ENCODE results near the gene EDC3.

The EDC3 gene

GRCh38 chr15:74628199-74628598 lies 67.6 kb downstream of the EDC3 start:
- no peak for DNase-seq (ENCODE audit: low read depth, low spot score)
- no peak overlapping the region for H3K27ac ChIP-seq

DNA sequence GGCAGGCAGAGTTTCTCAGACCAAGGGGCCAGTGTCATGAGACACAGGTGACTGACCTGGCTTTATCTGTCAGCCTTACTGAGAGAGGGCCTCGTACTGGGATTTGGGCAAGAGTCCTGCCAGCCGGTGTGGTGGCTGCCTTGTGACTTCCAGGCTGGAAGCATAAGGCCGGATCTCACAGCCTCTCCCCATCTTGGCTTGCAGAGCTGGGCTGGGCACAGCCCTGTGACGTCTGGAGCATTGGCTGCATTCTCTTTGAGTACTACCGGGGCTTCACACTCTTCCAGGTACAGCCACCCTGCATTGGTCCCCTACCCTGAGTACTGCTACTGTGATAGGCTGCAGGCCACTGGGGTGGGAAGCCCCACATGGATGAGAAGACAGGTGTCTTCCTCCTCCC lies 68.1 kb downstream of the EDC3 start:
- no peak for DNase-seq (ENCODE audit: low read depth, low spot score)
- H3K27ac ChIP-seq: no peak overlapping the region

GRCh38 chr15:74626752-74627692 lies 68.8 kb downstream of the EDC3 start:
- H3K27ac ChIP-seq: no peak overlapping the region

DNA sequence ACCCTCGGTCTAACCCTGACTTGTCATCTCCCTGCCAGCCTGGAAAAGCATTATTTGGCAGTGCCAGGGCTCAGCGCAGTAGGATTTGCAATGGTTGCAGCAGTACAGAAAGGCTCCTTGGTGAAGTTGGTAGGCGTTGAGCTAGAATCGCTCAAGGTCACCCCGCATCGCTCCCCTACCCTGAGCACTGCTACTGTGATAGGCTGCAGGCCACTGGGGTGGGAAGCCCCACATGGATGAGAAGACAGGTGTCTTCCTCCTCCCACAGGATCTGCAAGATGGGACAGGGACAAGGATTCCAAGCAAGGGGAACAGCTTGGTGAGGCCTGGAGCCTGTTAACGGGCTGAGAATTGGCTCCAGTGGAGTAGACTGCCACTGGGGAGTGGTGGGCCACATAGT lies 69.5 kb downstream of the EDC3 start:
- DNase-seq (ENCODE audit: low read depth, low spot score): no peak
- H3K27ac ChIP-seq: no peak overlapping the region

More at GRCh38 chr15:74626752-74627692, 68.8 kb downstream of the EDC3 start:
- no peak for DNase-seq (ENCODE audit: low read depth, low spot score)

GRCh38 chr15:74625693-74626092 lies 70.1 kb downstream of the EDC3 start:
- DNase-seq (ENCODE audit: low read depth, low spot score): no peak
- H3K27ac ChIP-seq: no peak overlapping the region

DNA sequence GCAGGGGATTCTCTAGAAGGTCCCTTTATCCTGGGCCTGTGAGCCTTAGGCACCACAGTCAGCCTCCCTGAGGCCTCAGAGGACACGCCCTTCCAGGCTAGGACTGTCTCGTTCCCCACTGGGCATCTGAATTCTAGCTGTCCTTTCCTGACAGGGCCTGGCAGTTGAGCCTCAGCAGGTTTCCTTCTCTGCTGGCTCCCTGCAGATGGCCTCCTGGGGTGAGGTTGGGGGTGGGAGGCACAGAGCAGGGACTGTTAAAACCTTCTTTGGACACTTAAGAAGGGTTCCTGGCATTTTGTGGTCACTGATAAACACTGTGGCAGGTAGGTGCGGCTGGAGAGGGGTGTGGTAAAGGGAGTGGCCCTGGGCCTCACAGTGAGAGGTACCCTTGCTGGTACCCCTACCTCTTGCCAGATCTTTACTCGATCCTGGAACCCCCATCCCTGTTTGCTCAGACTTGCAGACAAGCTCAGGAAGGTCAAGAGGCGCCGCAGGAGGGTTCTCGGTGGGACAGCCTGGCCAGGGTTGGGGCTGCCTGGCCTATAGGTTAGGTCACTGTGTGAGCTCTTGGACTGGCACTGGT lies 71.7 kb downstream of the EDC3 start:
- no peak for DNase-seq (ENCODE audit: low read depth, low spot score)
- H3K27ac ChIP-seq: no peak overlapping the region

DNA sequence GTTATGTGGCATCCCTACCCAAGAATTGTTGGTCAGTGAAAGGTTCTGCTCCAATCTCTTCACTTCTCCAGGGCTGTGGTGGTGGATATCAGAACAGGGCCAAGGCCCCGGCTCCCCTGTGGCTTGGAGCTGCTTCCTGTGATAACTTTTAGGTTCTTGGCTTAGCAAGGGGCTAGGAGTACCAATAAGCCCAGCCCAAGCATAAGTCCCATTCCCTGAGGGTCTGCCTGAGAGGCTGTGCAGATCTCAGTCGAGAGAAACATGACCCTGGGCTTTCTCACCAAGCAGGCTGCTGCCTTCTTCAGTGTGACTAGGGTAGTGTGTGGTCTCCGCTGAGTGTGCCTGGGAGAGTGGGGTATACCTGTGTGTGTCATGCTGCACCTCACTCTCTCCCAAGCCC lies 73.1 kb downstream of the EDC3 start:
- DNase-seq (ENCODE audit: low read depth, low spot score): no peak
- H3K27ac ChIP-seq: no peak overlapping the region

DNA sequence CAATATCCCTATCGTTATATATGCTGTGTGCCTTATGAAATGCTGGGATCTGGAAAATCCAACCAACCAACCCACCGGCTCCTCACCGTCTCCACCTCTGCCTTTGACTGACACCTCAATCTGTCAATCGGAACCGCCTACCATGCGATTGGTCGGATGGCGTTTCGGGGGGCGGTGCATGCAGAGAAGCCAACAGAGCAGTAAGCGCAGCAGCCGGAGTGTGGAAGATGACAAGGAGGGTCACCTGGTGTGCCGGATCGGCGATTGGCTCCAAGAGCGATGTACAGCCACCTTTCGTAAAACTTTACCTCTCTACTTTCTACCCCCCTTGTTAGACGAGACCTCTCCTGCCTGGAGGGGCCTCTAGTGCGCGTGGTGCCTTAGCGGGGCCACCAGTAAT lies 73.9 kb downstream of the EDC3 start:
- DNase-seq (ENCODE audit: low read depth, low spot score): no peak
- no peak overlapping the region for H3K27ac ChIP-seq

DNA sequence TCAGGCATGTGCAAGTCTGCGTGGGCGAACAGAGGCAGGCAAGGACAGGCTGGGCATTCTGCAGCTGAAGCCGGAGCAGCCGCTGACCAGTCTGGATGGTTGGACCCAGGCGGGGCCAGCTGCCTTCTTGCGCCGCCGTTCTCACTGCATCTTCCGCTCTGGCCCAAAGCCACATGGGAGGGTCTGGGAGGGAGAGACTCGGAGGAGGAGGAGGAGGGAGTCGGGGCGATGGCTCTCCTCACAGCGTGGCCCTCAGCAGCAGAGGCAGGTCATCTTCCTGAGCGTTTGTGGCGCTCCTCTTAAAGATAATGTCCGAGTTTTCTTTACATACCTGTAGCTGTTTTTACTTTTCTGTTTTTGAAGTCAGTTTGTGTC lies 74.3 kb downstream of the EDC3 start:
- no peak overlapping the region for H3K27ac ChIP-seq
- no peak for DNase-seq (ENCODE audit: low read depth, low spot score)

DNA sequence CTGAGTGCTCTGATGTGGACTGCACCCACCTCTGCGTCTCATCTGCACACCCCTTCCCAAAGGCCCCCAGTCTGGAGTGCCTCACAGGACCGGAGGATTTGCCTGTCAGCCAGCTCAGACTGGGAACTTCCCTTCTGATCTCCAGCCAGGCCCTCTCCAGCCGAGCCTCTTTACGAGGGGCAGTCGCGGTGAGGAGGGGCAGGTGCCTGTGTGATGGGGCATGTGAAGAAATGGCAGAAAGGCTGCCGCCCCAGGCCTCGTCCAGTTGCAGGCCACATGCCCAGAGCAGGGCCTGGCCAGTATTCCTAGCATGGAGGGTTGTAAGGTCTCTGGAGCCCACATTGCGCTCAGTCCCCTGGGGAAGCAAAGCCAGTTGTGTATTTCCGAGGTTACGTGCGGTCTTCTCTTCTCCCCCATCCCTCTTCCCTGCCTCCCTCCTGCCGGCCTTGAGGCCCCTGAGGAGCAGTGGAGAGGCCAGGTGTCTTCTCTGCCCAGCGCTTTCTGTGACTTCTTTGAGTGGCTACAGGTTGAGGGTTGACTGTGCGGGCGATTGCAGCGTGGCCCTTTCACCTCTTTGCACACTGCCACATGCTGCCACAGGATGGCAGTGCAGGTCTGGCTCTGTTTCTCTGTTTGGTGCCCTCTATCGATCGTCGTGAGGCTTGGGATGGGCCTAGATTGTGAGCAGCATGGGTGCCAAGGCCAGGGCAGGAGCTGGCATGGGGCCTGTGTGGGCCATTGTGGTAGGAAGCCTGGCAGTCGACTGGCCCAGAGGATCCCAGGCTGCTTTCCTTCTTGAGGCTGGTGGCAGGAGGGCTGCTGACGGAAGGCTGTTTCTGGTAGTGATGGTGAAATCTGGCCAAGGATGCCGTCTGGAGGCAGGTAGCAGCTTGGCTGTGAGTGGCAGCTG lies 74.9 kb downstream of the EDC3 start:
- H3K27ac ChIP-seq: no peak overlapping the region
- no peak for DNase-seq (ENCODE audit: low read depth, low spot score)

- DNase-seq (ENCODE audit: low read depth, low spot score): no peak
- no peak overlapping the region for H3K27ac ChIP-seq
These were observed 75.7 kb downstream of the EDC3 start for GRCh38 chr15:74619916-74620635.

DNA sequence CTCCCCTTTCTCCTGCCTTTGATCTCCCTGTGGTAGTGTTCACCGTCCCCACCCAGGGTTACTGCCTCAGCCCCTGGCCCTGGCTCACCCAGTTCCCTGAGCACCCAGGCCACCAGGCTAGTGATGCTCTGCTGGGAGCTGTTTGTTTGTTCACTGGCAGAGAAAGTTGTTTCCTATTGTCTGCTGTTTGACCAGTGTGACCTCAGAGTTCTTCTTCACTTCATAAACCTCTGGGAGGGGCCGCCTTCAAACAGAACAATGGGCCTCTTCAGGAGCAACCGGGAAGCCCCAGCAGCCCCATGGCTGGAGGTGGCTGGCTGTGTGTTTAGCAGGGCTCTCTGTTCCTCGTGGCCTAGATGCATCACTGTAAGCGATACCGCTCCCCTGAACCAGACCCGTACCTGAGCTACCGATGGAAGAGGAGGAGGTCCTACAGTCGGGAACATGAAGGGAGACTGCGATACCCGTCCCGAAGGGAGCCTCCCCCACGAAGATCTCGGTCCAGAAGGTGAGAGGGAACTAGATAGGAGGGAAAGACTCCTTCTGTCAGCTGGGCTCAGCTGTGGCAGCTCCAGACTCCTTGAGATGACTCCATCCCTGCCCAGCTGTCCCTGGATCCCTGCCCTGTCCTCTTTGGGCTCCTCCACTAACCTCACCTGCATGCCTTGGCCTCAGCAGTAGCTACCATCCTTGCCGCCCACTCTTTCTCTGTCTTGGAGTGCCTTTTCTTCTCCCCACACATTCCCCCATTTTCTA lies 76.8 kb downstream of the EDC3 start:
- no peak for DNase-seq (ENCODE audit: low read depth, low spot score)
- no peak overlapping the region for H3K27ac ChIP-seq

- H3K27ac ChIP-seq: peak overlapping the region; percentile 88
- no peak for DNase-seq (ENCODE audit: low read depth, low spot score)
These were observed 78.8 kb downstream of the EDC3 start for GRCh38 chr15:74616996-74617395.

GRCh38 chr15:74616366-74616939 lies 79.4 kb downstream of the EDC3 start:
- no peak for DNase-seq (ENCODE audit: low read depth, low spot score)
- peak overlapping the region; percentile 88 for H3K27ac ChIP-seq

DNA sequence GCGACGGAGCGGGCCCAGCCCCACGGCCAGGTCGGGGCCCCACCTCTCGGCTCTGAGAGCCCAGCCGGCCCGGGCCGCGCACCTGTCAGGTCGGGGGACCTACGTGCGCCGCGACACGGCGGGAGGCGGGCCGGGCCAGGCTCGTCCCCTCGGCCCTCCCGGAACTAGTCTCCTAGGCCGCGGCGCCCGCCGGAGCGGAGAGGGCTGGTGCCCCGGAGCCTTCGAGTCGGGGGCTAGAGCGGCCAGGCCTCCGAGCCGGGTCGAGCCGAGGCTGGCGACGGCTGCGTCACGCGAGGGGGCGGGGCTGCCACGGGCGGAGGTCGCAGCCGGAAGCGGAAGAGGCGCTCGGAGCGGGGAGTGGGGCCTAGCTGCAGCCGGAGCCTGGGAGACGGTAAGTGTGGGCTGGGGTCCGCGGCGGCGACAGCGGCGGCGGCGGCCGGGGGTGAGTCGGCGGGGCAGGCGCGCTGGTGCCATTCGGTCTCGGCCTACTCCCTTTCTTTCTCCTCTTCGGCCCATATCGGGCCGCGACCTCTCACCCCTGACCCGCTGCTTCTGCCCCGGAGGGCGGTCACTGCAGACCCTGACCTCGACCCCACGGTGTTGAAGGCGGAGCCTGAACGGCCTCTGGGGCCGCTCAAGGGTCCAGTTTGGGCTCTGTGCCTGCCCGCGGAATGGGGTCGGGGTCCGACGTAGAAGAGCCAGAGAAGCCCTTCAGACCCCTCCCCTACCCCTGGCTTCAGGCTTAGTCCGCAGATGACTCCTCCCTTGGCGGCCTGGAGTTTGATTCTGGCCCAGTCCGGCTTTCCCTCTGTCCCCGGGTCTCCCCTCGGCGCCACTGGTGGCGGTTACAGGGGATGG lies 80.1 kb downstream of the EDC3 start, which contains the start of gene CLK3:
CLK3 (plus strand) TSS at position 329 of the 858 bp plus-strand sequence. CDS start 3,361 bp downstream, outside the sequence.
- peak; percentile 50 for DNase-seq (ENCODE audit: low read depth, low spot score)
- H3K27ac ChIP-seq: peak within 1 kb of the TSS; percentile 88

DNA sequence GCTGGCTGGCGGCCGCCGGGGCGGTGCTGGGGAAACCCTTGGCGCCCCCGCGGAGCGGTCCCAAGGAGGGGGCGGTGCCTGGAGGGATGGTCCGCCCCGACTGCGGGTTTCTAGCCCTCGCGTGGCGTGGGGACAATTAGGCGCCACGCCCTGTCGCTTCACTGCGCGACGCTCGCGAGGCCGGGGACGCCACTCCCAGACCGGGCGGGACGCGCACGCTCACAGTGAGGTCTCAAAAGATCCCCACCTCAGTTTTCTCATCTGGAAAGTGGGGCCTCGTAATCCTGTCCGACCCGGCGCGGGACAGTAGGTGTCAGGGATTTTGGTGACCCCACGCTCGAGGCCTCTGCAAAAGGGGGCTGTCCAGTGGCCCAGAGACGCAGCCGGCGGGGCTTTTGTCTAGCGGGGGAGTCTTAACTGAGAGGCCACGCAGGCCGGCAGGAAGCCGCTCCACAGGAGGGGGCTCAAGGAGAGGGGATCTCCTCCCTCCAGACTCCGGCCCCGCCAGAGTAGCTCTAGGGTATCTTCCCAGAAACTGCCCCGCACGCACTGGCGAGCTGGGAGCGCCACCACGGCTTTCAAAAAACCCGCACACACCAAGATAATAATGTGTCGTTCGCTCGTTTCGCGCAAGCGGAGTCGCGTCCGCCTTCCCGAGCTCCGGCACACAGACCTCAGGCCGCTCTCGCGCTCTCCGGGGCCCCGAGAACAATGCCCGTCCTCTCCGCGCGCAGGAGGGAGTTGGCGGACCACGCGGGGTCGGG lies 80.9 kb downstream of the EDC3 start:
- DNase-seq (ENCODE audit: low read depth, low spot score): no peak
- H3K27ac ChIP-seq: peak overlapping the region; percentile 88

All from epithelial cell of prostate (primary cell).